GM19193 (cell line): ENCODE measurements around the gene KRTAP10-9.

Experiments used
- POLR2A ChIP-seq: IDR thresholded peaks from 4 replicates; pipeline ENCODE4 v1.6.1; 2011; ENCODE audit not compliant: insufficient read depth, insufficient read length; ENCODE audit errors: extremely low read depth

Gene KRTAP10-9

DNA sequence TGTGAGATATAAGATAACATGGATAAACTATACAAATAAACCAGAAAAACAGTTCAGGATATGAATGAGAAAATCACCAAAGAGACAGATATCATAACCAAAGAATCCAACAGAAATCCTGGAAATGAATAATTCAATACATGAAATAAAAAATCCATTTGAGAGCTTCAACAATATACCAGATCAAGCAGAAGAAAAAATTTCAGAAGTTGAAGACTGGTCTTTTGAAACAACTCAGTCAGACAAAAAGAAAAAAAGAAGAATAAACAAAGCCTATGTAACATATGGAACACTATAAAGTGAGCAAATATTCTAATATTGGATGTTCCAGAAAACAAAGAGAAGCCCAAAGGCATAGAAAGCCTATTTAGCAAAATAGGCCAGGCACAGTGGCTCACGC lies 45.0 kb downstream of the KRTAP10-9 start:
- TF ChIP-seq POLR2A = no peak

DNA sequence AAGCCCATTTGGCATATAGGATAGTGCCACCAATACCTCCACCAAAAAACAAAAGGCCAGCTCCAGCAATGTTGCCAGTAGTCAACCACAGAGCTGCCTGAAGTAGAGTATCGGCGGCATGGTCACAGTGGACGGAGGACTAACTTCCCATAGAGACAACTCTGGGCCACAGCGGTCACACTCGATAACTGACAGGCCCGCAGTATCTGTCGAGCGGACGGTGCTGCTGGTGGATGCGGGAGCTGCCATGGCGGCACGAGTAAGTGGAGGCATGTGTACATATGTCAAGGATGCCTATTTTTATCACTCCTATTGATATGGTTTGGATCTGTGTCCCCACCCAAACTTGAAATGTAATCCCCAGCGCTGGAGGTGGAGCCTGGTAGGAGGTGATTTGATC lies 51.0 kb downstream of the KRTAP10-9 start:
- no peak for TF ChIP-seq POLR2A
